Testis (tissue), 3 donors: Measurements from ENCODE around the gene TCF7L2. TPM values are rescaled to one million over a fixed set of nuclear protein-coding genes. Genes with fewer than 3 reads are reported as not detected.
A peak's percentile ranks its signal among the peaks of the same experiment; 100 is the strongest.

Experiments used
- DNase-seq: peaks from one replicate; pipeline ENCODE4 v3.0.0-alpha.2; 2019
- H3K27ac ChIP-seq, 2 donors: fragments of 200-600 bp; sonication (generic); one replicate each; pipeline ENCODE4 v1.5.1; 2019
- H3K27me3 ChIP-seq: fragments of 200-600 bp; sonication (generic); one replicate; pipeline ENCODE4 v1.5.1; 2019
- H3K36me3 ChIP-seq: fragments of 200-600 bp; sonication (generic); one replicate; pipeline ENCODE4 v1.5.1; 2017; ENCODE audit warnings: low read depth; ENCODE audit errors: missing control alignments
- H3K4me1 ChIP-seq: fragments of 200-600 bp; sonication (generic); one replicate; pipeline ENCODE4 v1.5.1; 2019
- H3K4me3 ChIP-seq, 2 donors: fragments of 200-600 bp; sonication (generic); one replicate each; pipeline ENCODE4 v1.5.1; 2017 to 2019
- H3K9me3 ChIP-seq: fragments of 200-600 bp; sonication (generic); one replicate; pipeline ENCODE4 v1.5.1; 2017
- CTCF ChIP-seq, 3 experiments: fragments of 450-650 bp in 2 of 3; fragments of 200-600 bp in 1 of 3; sonication (generic) in 1 of 3; IDR thresholded peaks; one replicate each; pipeline ENCODE4 v1.5.1; 2016 to 2019; ENCODE audit warnings: antibody characterized with exemption in 3 of 3, mild to moderate bottlenecking in 2 of 3, moderate library complexity in 1 of 3
- POLR2A ChIP-seq: fragments of 450-650 bp; IDR thresholded peaks from one replicate; pipeline ENCODE4 v1.6.1; 2017; ENCODE audit warnings: antibody characterized with exemption, mild to moderate bottlenecking, moderate library complexity
- WGBS, 2 donors: methylation state at CpG; one replicate each; pipeline ENCODE4 v1.1.5; 2018; 5-methylcytosine and 5-hydroxymethylcytosine counted together
- intact Hi-C: fragments of 100-400 bp; cut with DNase I; formaldehyde crosslinking; loops from one replicate; pipeline ENCODE4 v1.15.1; 2023; ENCODE audit warnings: low total_unique reads
- polyA plus RNA-seq: library from polyadenylated mRNA; stranded (reverse); fragments of 350-450 nt; fragmentation: Illumina TruSeq; extraction: RNeasy Lipid Tissue Mini Kit (QIAGEN cat#74804); gene quantifications from one replicate; pipeline ENCODE4 v1.2.3, GENCODE V29; 2014; ENCODE audit warnings: low read depth, low replicate concordance; ENCODE audit not compliant: insufficient read depth
- total RNA-seq, 2 donors: library from RNA; depleted of rRNA; stranded (reverse); fragments of >200 nt; gene quantifications; one replicate each; pipeline ENCODE4 v1.2.3, GENCODE V29; 2016

The TCF7L2 gene
- total and polyA plus RNA-seq, 3 donors from 2014 or later: 18.5 to 25.4 (median 23.3) TPM

GRCh38 chr10:113182154-113182553 lies 232.1 kb downstream of the TCF7L2 start:
- DNase-seq: no peak
- Histone ChIP-seq H3K9me3 (no peaks in the 10 kb centered on the region), H3K4me3 (no peak overlapping the region), H3K27ac (no peak overlapping the region), H3K4me1 (no peaks in the 10 kb centered on the region), H3K36me3 (no peaks in the 10 kb centered on the region), H3K27me3 (no peaks in the 10 kb centered on the region)
- intact Hi-C loops: no loop called here
- TF ChIP-seq POLR2A (no peak), CTCF (IDR thresholded peaks at IDR 0.05) (no peak)
- 93 to 94% methylated on average over 3 of the region's 3 CpGs for WGBS, 2 donors

GRCh38 chr10:113183573-113183972 lies 233.5 kb downstream of the TCF7L2 start:
- DNase-seq: no peak
- Histone ChIP-seq H3K9me3 (no peaks in the 10 kb centered on the region), H3K36me3 (no peaks in the 10 kb centered on the region), H3K4me1 (no peaks in the 10 kb centered on the region), H3K4me3 (no peak overlapping the region), H3K27ac (no peak overlapping the region), H3K27me3 (no peaks in the 10 kb centered on the region)
- intact Hi-C loops: no loop called here
- 87 to 93% methylated on average over 8 to 13 of the region's 13 CpGs for WGBS, 2 donors
- TF ChIP-seq POLR2A: no peak
- no peak for TF ChIP-seq CTCF (IDR thresholded peaks at IDR 0.05)

GRCh38 chr10:113187063-113187777 lies 237.2 kb downstream of the TCF7L2 start:
- intact Hi-C loops: no loop called here
- Histone ChIP-seq H3K4me3 (no peak overlapping the region), H3K36me3 (no peaks in the 10 kb centered on the region), H3K9me3 (no peaks in the 10 kb centered on the region), H3K27me3 (no peaks in the 10 kb centered on the region), H3K4me1 (no peaks in the 10 kb centered on the region), H3K27ac (no peak overlapping the region)
- WGBS, 2 donors: 38 to 45% methylated on average over 8 to 10 of the region's 10 CpGs
- no peak for TF ChIP-seq CTCF (IDR thresholded peaks at IDR 0.05)
- no peak for TF ChIP-seq POLR2A
- peak; percentile 71 for DNase-seq

- TF ChIP-seq CTCF (IDR thresholded peaks at IDR 0.05) (no peak), POLR2A (no peak)
- Histone ChIP-seq H3K36me3 (no peaks in the 10 kb centered on the region), H3K27me3 (no peaks in the 10 kb centered on the region), H3K27ac (no peak overlapping the region), H3K4me3 (no peak overlapping the region), H3K9me3 (no peaks in the 10 kb centered on the region), H3K4me1 (no peaks in the 10 kb centered on the region)
- 92 to 94% methylated on average over 1 of the region's 1 CpG for WGBS, 2 donors
- intact Hi-C loops: no loop called here
- DNase-seq: no peak
Observed at GRCh38 chr10:113199459-113199858, 249.4 kb downstream of the TCF7L2 start.

GRCh38 chr10:113202011-113202410 lies 252.0 kb downstream of the TCF7L2 start:
- Histone ChIP-seq H3K4me1 (no peaks in the 10 kb centered on the region), H3K9me3 (no peaks in the 10 kb centered on the region), H3K27ac (no peak overlapping the region), H3K27me3 (no peaks in the 10 kb centered on the region), H3K36me3 (no peaks in the 10 kb centered on the region), H3K4me3 (no peak overlapping the region)
- intact Hi-C loops: no loop called here
- 91 to 95% methylated on average over 4 of the region's 4 CpGs for WGBS, 2 donors
- no peak for TF ChIP-seq POLR2A
- TF ChIP-seq CTCF (IDR thresholded peaks at IDR 0.05): no peak
- DNase-seq: no peak
